ENCODE results near the gene IL3. TPM values are rescaled to one million over a fixed set of nuclear protein-coding genes. Genes with fewer than 3 reads are reported as not detected.

Gene IL3
- total and polyA plus RNA-seq, 2 of the 4 experiments (the other 2 are of a cell fraction) = not detected

DNA sequence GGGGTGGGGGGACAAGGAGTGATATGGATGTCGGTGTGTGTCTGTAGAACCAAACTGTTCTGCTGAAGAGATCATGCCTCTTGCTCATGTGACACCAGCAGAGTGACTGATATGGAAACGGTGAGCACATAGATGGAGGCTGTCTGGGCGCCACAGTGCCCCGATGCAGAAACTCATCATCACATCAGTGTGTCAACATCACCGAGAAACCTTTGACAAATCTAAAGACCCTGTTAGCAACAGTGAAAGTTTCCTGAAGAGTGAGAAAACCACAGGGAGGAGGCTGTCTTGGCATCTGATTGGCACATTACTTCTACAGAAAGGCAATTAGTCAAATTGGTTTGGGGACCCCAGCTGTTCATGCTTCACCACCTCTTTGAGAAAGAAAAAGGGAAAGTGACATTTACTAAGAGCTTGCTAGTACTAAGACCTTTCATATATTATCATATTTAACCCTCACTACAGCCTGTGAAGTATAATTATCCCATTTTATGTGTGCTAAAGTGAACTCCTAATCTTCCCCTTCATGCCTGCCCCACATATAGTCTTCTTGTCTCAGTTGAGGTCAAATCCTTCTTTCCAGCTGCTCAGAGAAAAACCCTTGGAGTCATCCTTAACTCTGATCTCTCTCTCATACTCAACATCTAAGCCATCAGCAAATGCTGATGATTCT, 38.8 kb downstream of the IL3 start:
- H3K4me3 ChIP-seq (ENCODE audit: insufficient read depth, low read depth, low read length) = no peak overlapping the region
- peak overlapping the region; percentile 89; the same call in 1 of the 2 replicates for H2AK5ac ChIP-seq (ENCODE audit: low read depth, low read length)
- H2BK120ac ChIP-seq (ENCODE audit: low read depth, low read length) = peak overlapping the region; percentile 71; the same call in 1 of the 2 replicates
- CTCF ChIA-PET = no interaction called here
- dilution Hi-C loops (cut with HindIII; ENCODE audit: low sequenced_read_pairs, unreplicated experiment) (no loop called here), in situ Hi-C loops (cut with MboI; ENCODE audit: low sequenced_read_pairs) (loop anchor here (25.0 kb wide), 1 partner anchor 388 kb away; the partner anchor contains the start of gene IRF1), intact Hi-C loops (cut with micrococcal nuclease) (no loop called here)
- 60% methylated on average over 1 of the region's 5 CpGs; no CpG with 5 or more reads in 1 of the 2 experiments for WGBS, 2 experiments (ENCODE audit: extremely low coverage in 2 of 2, insufficient read length in 1 of 2)
- peak overlapping the region; percentile 71; the same call in 1 of the 2 replicates for H3K18ac ChIP-seq (ENCODE audit: low read depth, low read length)
- peak overlapping the region; percentile 57; the same call in 2 of the 3 replicates for H2BK15ac ChIP-seq (ENCODE audit: low read depth, low read length)
- H2BK5ac ChIP-seq (ENCODE audit: low read depth, low read length, poor library complexity, severe bottlenecking) = peak overlapping the region; percentile 59
- H3K9me1 ChIP-seq (ENCODE audit: insufficient read depth, low read length) = peaks cover 40% of the 10 kb centered on the region
- BruUV-seq (replicated peaks) = no TSS peak
- H3K9me3 ChIP-seq (ENCODE audit: control insufficient read depth, insufficient read depth, low read length) = no peaks in the 10 kb centered on the region
- no peaks in the 10 kb centered on the region for H3K36me3 ChIP-seq (ENCODE audit: control insufficient read depth, insufficient read depth, low read length)
- no peaks in the 10 kb centered on the region for H3K79me1 ChIP-seq (ENCODE audit: low read depth in 1 of 2, low read length in 2 of 2)
- peak overlapping the region in 1 of 2 experiments; percentile 38; a peak in 2 of 4 replicates for H4K8ac ChIP-seq (ENCODE audit: low read depth in 2 of 2, low read length in 2 of 2)
- no peaks in the 10 kb centered on the region for H3K27me3 ChIP-seq (ENCODE audit: control insufficient read depth, insufficient read depth, low read length)
- H2AK9ac ChIP-seq (replicated peaks; ENCODE audit: low read depth, low read length, poor library complexity) = peak overlapping the region; percentile 7
- H2BK20ac ChIP-seq (ENCODE audit: low read depth, low read length) = peak overlapping the region; percentile 86; the same call in 1 of the 2 replicates
- H3K14ac ChIP-seq (replicated peaks; ENCODE audit: low read depth, low read length) = peak overlapping the region; percentile 42
- H2AFZ ChIP-seq (replicated peaks; ENCODE audit: low read length, poor library complexity) = peak overlapping the region; percentile 53
- POLR2A ChIA-PET (ENCODE audit: unreplicated experiment) = no interaction called here
- H4K5ac ChIP-seq (ENCODE audit: low read depth, low read length) = peak overlapping the region; percentile 4; the same call in 1 of the 2 replicates
- no peak overlapping the region for H3K27ac ChIP-seq (ENCODE audit: insufficient read depth, low read length)
- H3K4ac ChIP-seq (ENCODE audit: low read depth, low read length) = peak overlapping the region; percentile 73
- DNase-seq (no peak), ATAC-seq (ENCODE audit: low read depth) (no peak)
- H3K56ac ChIP-seq (ENCODE audit: extremely low read depth, insufficient read depth, low read length) = no peak overlapping the region
- H3K9ac ChIP-seq (ENCODE audit: low read depth, low read length) = no peak overlapping the region
- H4K91ac ChIP-seq (ENCODE audit: insufficient read depth, low read depth, low read length) = peak overlapping the region; percentile 27; the same call in 1 of the 2 replicates
- H3K23ac ChIP-seq (ENCODE audit: low read depth, low read length) = peak overlapping the region; percentile 35; the same call in 1 of the 2 replicates
- H3K4me2 ChIP-seq (ENCODE audit: low read depth, low read length) = no peak overlapping the region
- TF ChIP-seq RFX5 (IDR thresholded peaks at IDR 0.05; ENCODE audit: low read depth, low read length) = no peak
- TF ChIP-seq CHD1 (IDR thresholded peaks at IDR 0.05; ENCODE audit: low read depth, low read length) = no peak
- TF ChIP-seq NFE2L2 (IDR thresholded peaks at IDR 0.05; ENCODE audit: low read depth, low read length) = no peak
- TF ChIP-seq USF2 (IDR thresholded peaks at IDR 0.05; ENCODE audit: low read depth, low read length) = no peak
- no peak for TF ChIP-seq MAFK (IDR thresholded peaks at IDR 0.05; ENCODE audit: low read depth, low read length)
- TF ChIP-seq ELK1 (IDR thresholded peaks at IDR 0.05; ENCODE audit: borderline replicate concordance, low read depth, low read length) = no peak
- no peak for TF ChIP-seq MXI1 (IDR thresholded peaks at IDR 0.05; ENCODE audit: borderline replicate concordance, low read depth, low read length)
- no peak for TF ChIP-seq CEBPB (IDR thresholded peaks at IDR 0.05; ENCODE audit: low read depth, low read length)
- no peak for TF ChIP-seq RCOR1 (IDR thresholded peaks at IDR 0.05; ENCODE audit: insufficient replicate concordance, low read length)
- TF ChIP-seq POLR2A (IDR thresholded peaks at IDR 0.05; ENCODE audit: low read depth, low read length) = no peak
- no peak for TF ChIP-seq RAD21 (IDR thresholded peaks at IDR 0.05; ENCODE audit: low read length)
- no peak for TF ChIP-seq BHLHE40 (IDR thresholded peaks at IDR 0.05; ENCODE audit: low read depth, low read length)
- TF ChIP-seq, protein P1, sequence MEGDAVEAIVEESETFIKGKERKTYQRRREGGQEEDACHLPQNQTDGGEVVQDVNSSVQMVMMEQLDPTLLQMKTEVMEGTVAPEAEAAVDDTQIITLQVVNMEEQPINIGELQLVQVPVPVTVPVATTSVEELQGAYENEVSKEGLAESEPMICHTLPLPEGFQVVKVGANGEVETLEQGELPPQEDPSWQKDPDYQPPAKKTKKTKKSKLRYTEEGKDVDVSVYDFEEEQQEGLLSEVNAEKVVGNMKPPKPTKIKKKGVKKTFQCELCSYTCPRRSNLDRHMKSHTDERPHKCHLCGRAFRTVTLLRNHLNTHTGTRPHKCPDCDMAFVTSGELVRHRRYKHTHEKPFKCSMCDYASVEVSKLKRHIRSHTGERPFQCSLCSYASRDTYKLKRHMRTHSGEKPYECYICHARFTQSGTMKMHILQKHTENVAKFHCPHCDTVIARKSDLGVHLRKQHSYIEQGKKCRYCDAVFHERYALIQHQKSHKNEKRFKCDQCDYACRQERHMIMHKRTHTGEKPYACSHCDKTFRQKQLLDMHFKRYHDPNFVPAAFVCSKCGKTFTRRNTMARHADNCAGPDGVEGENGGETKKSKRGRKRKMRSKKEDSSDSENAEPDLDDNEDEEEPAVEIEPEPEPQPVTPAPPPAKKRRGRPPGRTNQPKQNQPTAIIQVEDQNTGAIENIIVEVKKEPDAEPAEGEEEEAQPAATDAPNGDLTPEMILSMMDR (conservative IDR thresholded peaks at IDR 0.05; ENCODE audit: low read depth, low read length) = no peak
- no peak for TF ChIP-seq FOS (IDR thresholded peaks at IDR 0.05; ENCODE audit: low read depth, low read length)
- TF ChIP-seq SMC3 (IDR thresholded peaks at IDR 0.05; ENCODE audit: low read depth, low read length) = no peak
- peaks cover 34% of the 10 kb centered on the region for H3K4me1 ChIP-seq (ENCODE audit: control insufficient read depth, insufficient read depth, low read length)
- H4K20me1 ChIP-seq (ENCODE audit: insufficient read depth, low read length) = no peaks in the 10 kb centered on the region
